HepG2 (cell line): ENCODE results near the gene SLC5A6. TPM values are rescaled to one million over a fixed set of nuclear protein-coding genes. Genes with fewer than 3 reads are reported as not detected.
A peak's percentile ranks its signal among the peaks of the same experiment; 100 is the strongest.

Experiments used
- SRY ChIP-seq: sonication (generic); formaldehyde crosslinking; IDR thresholded peaks from 2 replicates; pipeline ENCODE4 v1.8.0; 2022; ENCODE audit warnings: mild to moderate bottlenecking, missing genetic modification reagents
- ZNF10 ChIP-seq: sonication (generic); formaldehyde crosslinking; IDR thresholded peaks from 2 replicates; pipeline ENCODE4 v1.4.0; 2020; ENCODE audit warnings: mild to moderate bottlenecking, low read depth, missing genetic modification reagents, borderline replicate concordance
- ZNF274 ChIP-seq: sonication (generic); formaldehyde crosslinking; IDR thresholded peaks from 2 replicates; pipeline ENCODE4 v1.5.1; 2020; ENCODE audit warnings: mild to moderate bottlenecking, missing genetic modification reagents
- ZNF530 ChIP-seq: sonication (generic); formaldehyde crosslinking; IDR thresholded peaks from 2 replicates; pipeline ENCODE4 v1.5.0; 2020; ENCODE audit warnings: low read depth, mild to moderate bottlenecking, missing genetic modification reagents
- polyA plus RNA-seq, 8 experiments: library from polyadenylated mRNA; depleted of rRNA in 3 of 8; stranded (reverse) in 7 of 8; unstranded in 1 of 8; fragments of >200 nt; fragmentation: Illumina TruSeq in 4 of 8; extraction: Trizol in 4 of 8; gene quantifications; 2 replicates each; pipeline versions ENCODE4 v1.2.1 to v1.2.3, GENCODE V29; 2011 to 2016; ENCODE audit warnings: low read depth in 4 of 8, missing spikeins in 1 of 8, mixed read lengths in 1 of 8; ENCODE audit not compliant: insufficient read depth in 1 of 8
- total RNA-seq, 5 experiments: library from RNA; depleted of rRNA; stranded (reverse); fragments of >200 nt; fragmentation: Illumina TruSeq; extraction: Trizol; gene quantifications; 2 replicates each; pipeline ENCODE4 v1.2.3, GENCODE V29; 2016; ENCODE audit warnings: low read depth in 1 of 5
- TF ChIP-seq, protein P1 (sequence below): sonication (generic); formaldehyde crosslinking; IDR thresholded peaks from 2 replicates; pipeline ENCODE4 v1.4.0; 2020; ENCODE audit warnings: mild to moderate bottlenecking, missing genetic modification reagents, borderline replicate concordance
- TF ChIP-seq, protein P2 (sequence below): sonication (generic); formaldehyde crosslinking; conservative IDR thresholded peaks from 2 replicates; pipeline ENCODE4 v1.4.0; 2020; ENCODE audit warnings: missing genetic modification reagents
- TF ChIP-seq, protein P3 (sequence below): IDR thresholded peaks from 2 replicates; pipeline ENCODE4 v1.6.1; 2012; ENCODE audit warnings: low read length, improper control_type of control experiment

SLC5A6 gene
- total and polyA plus RNA-seq, 2 of the 13 experiments (the other 11 are each of a cell fraction or from before 2014, with no cell fraction given): 135 to 417 TPM

DNA sequence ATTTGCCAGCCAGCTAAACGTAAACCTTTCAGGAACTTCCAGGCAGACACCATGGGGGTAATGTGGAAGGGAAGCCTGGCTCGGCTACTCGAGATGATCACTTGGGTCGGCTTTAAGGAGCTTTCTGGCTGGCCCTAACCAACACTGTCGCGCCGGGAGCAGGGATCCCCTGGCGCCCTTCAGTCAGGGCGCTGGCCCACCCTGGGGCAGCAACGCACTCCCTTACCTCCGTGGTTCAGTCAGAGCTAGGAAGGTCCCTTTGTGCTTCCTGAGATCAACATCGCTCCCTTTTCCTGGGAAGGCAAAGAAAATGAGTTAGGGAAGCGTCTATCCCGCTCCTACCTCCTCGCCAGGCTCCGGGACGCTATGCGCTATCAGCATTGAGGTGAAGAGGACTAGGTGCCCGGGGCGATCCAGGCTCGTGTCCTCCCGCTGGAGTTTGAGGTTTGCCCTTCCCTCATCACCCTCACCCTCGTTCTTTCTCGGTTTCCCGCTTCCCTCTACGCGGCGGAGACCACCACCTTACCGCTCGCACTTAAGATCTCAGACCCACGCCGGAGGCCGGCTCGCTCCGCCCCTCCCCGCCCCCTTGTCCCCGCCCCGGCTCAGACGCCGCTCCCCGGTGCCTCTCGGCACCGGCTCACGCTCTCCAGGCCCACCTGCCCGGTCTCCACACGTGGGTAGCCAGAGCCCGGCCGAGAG lies 676 bp downstream of the SLC5A6 start (continued):
- TF ChIP-seq, protein P1, sequence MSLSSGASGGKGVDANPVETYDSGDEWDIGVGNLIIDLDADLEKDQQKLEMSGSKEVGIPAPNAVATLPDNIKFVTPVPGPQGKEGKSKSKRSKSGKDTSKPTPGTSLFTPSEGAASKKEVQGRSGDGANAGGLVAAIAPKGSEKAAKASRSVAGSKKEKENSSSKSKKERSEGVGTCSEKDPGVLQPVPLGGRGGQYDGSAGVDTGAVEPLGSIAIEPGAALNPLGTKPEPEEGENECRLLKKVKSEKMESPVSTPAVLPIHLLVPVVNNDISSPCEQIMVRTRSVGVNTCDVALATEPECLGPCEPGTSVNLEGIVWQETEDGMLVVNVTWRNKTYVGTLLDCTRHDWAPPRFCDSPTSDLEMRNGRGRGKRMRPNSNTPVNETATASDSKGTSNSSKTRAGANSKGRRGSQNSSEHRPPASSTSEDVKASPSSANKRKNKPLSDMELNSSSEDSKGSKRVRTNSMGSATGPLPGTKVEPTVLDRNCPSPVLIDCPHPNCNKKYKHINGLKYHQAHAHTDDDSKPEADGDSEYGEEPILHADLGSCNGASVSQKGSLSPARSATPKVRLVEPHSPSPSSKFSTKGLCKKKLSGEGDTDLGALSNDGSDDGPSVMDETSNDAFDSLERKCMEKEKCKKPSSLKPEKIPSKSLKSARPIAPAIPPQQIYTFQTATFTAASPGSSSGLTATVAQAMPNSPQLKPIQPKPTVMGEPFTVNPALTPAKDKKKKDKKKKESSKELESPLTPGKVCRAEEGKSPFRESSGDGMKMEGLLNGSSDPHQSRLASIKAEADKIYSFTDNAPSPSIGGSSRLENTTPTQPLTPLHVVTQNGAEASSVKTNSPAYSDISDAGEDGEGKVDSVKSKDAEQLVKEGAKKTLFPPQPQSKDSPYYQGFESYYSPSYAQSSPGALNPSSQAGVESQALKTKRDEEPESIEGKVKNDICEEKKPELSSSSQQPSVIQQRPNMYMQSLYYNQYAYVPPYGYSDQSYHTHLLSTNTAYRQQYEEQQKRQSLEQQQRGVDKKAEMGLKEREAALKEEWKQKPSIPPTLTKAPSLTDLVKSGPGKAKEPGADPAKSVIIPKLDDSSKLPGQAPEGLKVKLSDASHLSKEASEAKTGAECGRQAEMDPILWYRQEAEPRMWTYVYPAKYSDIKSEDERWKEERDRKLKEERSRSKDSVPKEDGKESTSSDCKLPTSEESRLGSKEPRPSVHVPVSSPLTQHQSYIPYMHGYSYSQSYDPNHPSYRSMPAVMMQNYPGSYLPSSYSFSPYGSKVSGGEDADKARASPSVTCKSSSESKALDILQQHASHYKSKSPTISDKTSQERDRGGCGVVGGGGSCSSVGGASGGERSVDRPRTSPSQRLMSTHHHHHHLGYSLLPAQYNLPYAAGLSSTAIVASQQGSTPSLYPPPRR (CRISPR knock-in tag): peak; percentile 9; the same call in 1 of the 2 replicates
- TF ChIP-seq, protein P2, sequence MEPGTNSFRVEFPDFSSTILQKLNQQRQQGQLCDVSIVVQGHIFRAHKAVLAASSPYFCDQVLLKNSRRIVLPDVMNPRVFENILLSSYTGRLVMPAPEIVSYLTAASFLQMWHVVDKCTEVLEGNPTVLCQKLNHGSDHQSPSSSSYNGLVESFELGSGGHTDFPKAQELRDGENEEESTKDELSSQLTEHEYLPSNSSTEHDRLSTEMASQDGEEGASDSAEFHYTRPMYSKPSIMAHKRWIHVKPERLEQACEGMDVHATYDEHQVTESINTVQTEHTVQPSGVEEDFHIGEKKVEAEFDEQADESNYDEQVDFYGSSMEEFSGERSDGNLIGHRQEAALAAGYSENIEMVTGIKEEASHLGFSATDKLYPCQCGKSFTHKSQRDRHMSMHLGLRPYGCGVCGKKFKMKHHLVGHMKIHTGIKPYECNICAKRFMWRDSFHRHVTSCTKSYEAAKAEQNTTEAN (CRISPR knock-in tag): no peak
- no peak for TF ChIP-seq ZNF530
- no peak for TF ChIP-seq SRY
- TF ChIP-seq ZNF274 (CRISPR knock-in tag): peak; percentile 67; the same call in 1 of the 2 replicates
- no peak for TF ChIP-seq ZNF10
- TF ChIP-seq, protein P3, sequence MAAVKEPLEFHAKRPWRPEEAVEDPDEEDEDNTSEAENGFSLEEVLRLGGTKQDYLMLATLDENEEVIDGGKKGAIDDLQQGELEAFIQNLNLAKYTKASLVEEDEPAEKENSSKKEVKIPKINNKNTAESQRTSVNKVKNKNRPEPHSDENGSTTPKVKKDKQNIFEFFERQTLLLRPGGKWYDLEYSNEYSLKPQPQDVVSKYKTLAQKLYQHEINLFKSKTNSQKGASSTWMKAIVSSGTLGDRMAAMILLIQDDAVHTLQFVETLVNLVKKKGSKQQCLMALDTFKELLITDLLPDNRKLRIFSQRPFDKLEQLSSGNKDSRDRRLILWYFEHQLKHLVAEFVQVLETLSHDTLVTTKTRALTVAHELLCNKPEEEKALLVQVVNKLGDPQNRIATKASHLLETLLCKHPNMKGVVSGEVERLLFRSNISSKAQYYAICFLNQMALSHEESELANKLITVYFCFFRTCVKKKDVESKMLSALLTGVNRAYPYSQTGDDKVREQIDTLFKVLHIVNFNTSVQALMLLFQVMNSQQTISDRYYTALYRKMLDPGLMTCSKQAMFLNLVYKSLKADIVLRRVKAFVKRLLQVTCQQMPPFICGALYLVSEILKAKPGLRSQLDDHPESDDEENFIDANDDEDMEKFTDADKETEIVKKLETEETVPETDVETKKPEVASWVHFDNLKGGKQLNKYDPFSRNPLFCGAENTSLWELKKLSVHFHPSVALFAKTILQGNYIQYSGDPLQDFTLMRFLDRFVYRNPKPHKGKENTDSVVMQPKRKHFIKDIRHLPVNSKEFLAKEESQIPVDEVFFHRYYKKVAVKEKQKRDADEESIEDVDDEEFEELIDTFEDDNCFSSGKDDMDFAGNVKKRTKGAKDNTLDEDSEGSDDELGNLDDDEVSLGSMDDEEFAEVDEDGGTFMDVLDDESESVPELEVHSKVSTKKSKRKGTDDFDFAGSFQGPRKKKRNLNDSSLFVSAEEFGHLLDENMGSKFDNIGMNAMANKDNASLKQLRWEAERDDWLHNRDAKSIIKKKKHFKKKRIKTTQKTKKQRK: no peak
